ENCODE measurements around the gene FBXO47. TPM values are rescaled to one million over a fixed set of nuclear protein-coding genes. Genes with fewer than 3 reads are reported as not detected.
A peak's percentile ranks its signal among the peaks of the same experiment; 100 is the strongest.
"Not testable (repeated sequence)": the region's sequence is repeated elsewhere in the genome, so short reads cannot be mapped to it uniquely, and the experiment has no call there.

Gene FBXO47
- total and polyA plus RNA-seq, 2 of the 13 experiments (the other 11 are each of a cell fraction or from before 2014, with no cell fraction given), result not detected

DNA sequence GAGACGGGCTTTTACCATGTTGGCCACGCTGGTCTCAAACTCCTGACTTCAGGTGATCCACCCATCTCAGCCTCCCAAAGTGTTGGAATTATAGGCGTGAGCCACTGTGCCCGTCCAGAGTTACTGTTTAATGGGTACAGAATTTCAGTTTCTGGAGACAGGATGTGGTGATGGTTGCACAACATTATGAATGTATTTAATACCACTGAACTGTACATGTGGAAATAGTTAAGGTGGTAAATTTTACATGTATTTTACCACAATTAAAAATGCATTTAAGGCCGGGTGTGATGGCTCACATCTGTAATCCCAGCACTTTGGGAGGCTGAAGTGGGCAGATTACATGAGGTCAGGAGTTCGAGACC, 9.0 kb upstream of the FBXO47 start:
- BruUV-seq (replicated peaks); H3K27me3 ChIP-seq (ENCODE audit: control insufficient read depth in 1 of 2, insufficient read depth in 2 of 2, low read length in 2 of 2); H3K4me2 ChIP-seq (ENCODE audit: low read depth, low read length); H3K4me1 ChIP-seq (ENCODE audit: insufficient read depth, low read length); H3K36me3 ChIP-seq (replicated peaks in 1 of 2; ENCODE audit: control insufficient read depth in 1 of 2, insufficient read depth in 2 of 2, low read length in 2 of 2); CTCF ChIA-PET (ENCODE audit: low intra/inter-chr PET ratio, low total read pairs); H4K20me1 ChIP-seq (ENCODE audit: insufficient read depth, low read length); H3K9me3 ChIP-seq (ENCODE audit: low read length); FAIRE-seq; H3K27ac ChIP-seq (ENCODE audit: extremely low read length, insufficient read depth, low read length); H3K9ac ChIP-seq (ENCODE audit: insufficient read depth, low read depth, low read length); H2AFZ ChIP-seq (ENCODE audit: low read length); in situ Hi-C loops (cut with HindIII; ENCODE audit: extremely low pct_ligation_motif_present, low pct_unique_long_range_greater_than_20kb); intact Hi-C loops (cut with micrococcal nuclease; ENCODE audit: unreplicated experiment); POLR2A ChIA-PET; H3K79me2 ChIP-seq (ENCODE audit: insufficient read depth, low read length); DNase-seq (ENCODE audit: low spot score); ATAC-seq; H3K4me3 ChIP-seq (replicated peaks in 1 of 3; ENCODE audit: insufficient read depth in 1 of 3, low read depth in 2 of 3, low read length in 3 of 3): not testable (repeated sequence)
- TF ChIP-seq CEBPB (IDR thresholded peaks at IDR 0.05; ENCODE audit: borderline replicate concordance, low read depth, low read length), result peak; percentile 46; the same call in 1 of the 2 replicates
- WGBS (ENCODE audit: low lambda C conversion rate), result 43% methylated on average over 6 of the region's 6 CpGs

DNA sequence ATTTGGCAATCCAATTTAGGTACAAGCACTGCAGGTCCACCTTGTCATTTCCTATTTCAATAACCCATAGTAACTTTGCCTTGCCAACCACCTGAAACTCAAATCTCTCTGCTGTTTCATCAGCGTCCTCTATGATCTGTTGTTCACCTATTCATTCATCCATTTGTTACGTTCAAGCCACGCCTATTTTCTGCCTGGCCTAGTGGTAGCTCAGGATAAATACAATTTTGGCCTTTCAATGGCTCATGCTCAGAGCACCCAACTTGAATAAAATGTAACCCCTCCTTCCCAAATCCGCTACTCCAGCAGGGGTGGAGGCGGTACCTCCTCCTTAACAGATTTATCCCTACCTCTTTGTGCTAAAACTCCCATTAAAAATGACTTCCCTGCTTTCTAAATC, 3.6 kb upstream of the FBXO47 start:
- intact Hi-C loops (cut with micrococcal nuclease; ENCODE audit: unreplicated experiment) (no loop called here), in situ Hi-C loops (cut with HindIII; ENCODE audit: extremely low pct_ligation_motif_present, low pct_unique_long_range_greater_than_20kb) (no loop called here)
- POLR2A ChIA-PET, result no interaction called here
- Histone ChIP-seq H3K4me2 (ENCODE audit: low read depth, low read length) (no peak overlapping the region), H3K27ac (ENCODE audit: extremely low read length, insufficient read depth, low read length) (no peak overlapping the region), H3K9me3 (ENCODE audit: low read length) (no peaks in the 10 kb centered on the region), H3K79me2 (ENCODE audit: insufficient read depth, low read length) (no peaks in the 10 kb centered on the region), H3K4me1 (ENCODE audit: insufficient read depth, low read length) (peaks cover 5% of the 10 kb centered on the region), H3K9ac (ENCODE audit: insufficient read depth, low read depth, low read length) (no peak overlapping the region), H3K4me3 (replicated peaks in 1 of 3; ENCODE audit: insufficient read depth in 1 of 3, low read depth in 2 of 3, low read length in 3 of 3) (no peak overlapping the region), H4K20me1 (ENCODE audit: insufficient read depth, low read length) (no peaks in the 10 kb centered on the region), H2AFZ (ENCODE audit: low read length) (no peak overlapping the region), H3K27me3 (ENCODE audit: control insufficient read depth in 1 of 2, insufficient read depth in 2 of 2, low read length in 2 of 2) (0 out of 5 replicates have a peak, but pooled peaks cover 0 to 6% of the 10 kb centered on the region in 2 experiments), H3K36me3 (replicated peaks in 1 of 2; ENCODE audit: control insufficient read depth in 1 of 2, insufficient read depth in 2 of 2, low read length in 2 of 2) (no peaks in the 10 kb centered on the region)
- WGBS (ENCODE audit: low lambda C conversion rate), result 26% methylated on average over 5 of the region's 5 CpGs
- FAIRE-seq, result no peak
- no peak for DNase-seq (ENCODE audit: low spot score)
- ATAC-seq, result peak; percentile 55
- CTCF ChIA-PET (ENCODE audit: low intra/inter-chr PET ratio, low total read pairs), result no interaction called here
- BruUV-seq (replicated peaks), result no TSS peak
- TF ChIP-seq ZBTB3 (CRISPR knock-in tag; IDR thresholded peaks at IDR 0.05; ENCODE audit: borderline replicate concordance, low read depth) (no peak), ZNF777 (CRISPR knock-in tag; IDR thresholded peaks at IDR 0.05) (no peak), TMF1 (CRISPR knock-in tag; IDR thresholded peaks at IDR 0.05; ENCODE audit: low read depth) (no peak), RBM39 (IDR thresholded peaks at IDR 0.05; ENCODE audit: low read depth, low read length, poor library complexity, severe bottlenecking) (no peak), FIP1L1 (IDR thresholded peaks at IDR 0.05; ENCODE audit: borderline replicate concordance, insufficient read depth, low read depth, low read length) (no peak), MEF2D (CRISPR knock-in tag; IDR thresholded peaks at IDR 0.05) (no peak), KDM4B (CRISPR knock-in tag; IDR thresholded peaks at IDR 0.05) (no peak), POLR2G (IDR thresholded peaks at IDR 0.05; ENCODE audit: low read depth, low read length) (no peak), SRSF9 (IDR thresholded peaks at IDR 0.05; ENCODE audit: borderline replicate concordance, insufficient read depth, low read depth, low read length, poor library complexity, severe bottlenecking) (no peak), ZKSCAN8 (CRISPR knock-in tag; IDR thresholded peaks at IDR 0.05; ENCODE audit: borderline replicate concordance) (no peak), HNRNPUL1 (IDR thresholded peaks at IDR 0.05; ENCODE audit: low read depth, low read length) (no peak), NR2F2 (IDR thresholded peaks at IDR 0.05; ENCODE audit: borderline replicate concordance, low read depth) (no peak)
- TF ChIP-seq, protein P1, sequence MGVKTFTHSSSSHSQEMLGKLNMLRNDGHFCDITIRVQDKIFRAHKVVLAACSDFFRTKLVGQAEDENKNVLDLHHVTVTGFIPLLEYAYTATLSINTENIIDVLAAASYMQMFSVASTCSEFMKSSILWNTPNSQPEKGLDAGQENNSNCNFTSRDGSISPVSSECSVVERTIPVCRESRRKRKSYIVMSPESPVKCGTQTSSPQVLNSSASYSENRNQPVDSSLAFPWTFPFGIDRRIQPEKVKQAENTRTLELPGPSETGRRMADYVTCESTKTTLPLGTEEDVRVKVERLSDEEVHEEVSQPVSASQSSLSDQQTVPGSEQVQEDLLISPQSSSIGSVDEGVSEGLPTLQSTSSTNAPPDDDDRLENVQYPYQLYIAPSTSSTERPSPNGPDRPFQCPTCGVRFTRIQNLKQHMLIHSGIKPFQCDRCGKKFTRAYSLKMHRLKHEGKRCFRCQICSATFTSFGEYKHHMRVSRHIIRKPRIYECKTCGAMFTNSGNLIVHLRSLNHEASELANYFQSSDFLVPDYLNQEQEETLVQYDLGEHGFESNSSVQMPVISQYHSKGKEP (CRISPR knock-in tag; IDR thresholded peaks at IDR 0.05), result no peak
- TF ChIP-seq, protein P2, sequence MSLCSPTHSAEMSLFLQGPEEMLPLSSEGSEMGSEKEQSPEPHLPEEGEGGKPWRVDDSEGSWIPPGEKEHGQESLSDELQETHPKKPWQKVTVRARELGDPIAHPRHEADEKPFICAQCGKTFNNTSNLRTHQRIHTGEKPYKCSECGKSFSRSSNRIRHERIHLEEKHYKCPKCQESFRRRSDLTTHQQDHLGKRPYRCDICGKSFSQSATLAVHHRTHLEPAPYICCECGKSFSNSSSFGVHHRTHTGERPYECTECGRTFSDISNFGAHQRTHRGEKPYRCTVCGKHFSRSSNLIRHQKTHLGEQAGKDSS (CRISPR knock-in tag; IDR thresholded peaks at IDR 0.05; ENCODE audit: borderline replicate concordance, low read depth), result no peak
- TF ChIP-seq, protein P3, sequence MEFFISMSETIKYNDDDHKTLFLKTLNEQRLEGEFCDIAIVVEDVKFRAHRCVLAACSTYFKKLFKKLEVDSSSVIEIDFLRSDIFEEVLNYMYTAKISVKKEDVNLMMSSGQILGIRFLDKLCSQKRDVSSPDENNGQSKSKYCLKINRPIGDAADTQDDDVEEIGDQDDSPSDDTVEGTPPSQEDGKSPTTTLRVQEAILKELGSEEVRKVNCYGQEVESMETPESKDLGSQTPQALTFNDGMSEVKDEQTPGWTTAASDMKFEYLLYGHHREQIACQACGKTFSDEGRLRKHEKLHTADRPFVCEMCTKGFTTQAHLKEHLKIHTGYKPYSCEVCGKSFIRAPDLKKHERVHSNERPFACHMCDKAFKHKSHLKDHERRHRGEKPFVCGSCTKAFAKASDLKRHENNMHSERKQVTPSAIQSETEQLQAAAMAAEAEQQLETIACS (CRISPR knock-in tag; IDR thresholded peaks at IDR 0.05), result no peak

Measured in HepG2 (cell line).